HFF-Myc (cell line): ENCODE data around the gene LCE1E.

Experiments used
- DNase-seq: peaks from one replicate; pipeline ENCODE4 v3.0.0-alpha.2; 2011; ENCODE audit warnings: low read depth; ENCODE audit errors: extremely low read depth
- H3K4me3 ChIP-seq: replicated peaks from 2 replicates; pipeline ENCODE4 v1.5.1; 2011; ENCODE audit warnings: low read depth, mild to moderate bottlenecking, control low read depth, low read length
- CTCF ChIP-seq: IDR thresholded peaks from 2 replicates; pipeline ENCODE4 v1.5.1; 2012; ENCODE audit warnings: mild to moderate bottlenecking, low read depth, low read length, control low read depth; ENCODE audit errors: missing control alignments

The LCE1E gene

GRCh38 chr1:152811050-152811449 lies 25.0 kb downstream of the LCE1E start:
- no peak for TF ChIP-seq CTCF
- no peak for DNase-seq
- no peak overlapping the region for H3K4me3 ChIP-seq

- H3K4me3 ChIP-seq, result no peak within 1 kb of the TSS
- DNase-seq, result no peak
- TF ChIP-seq CTCF, result no peak
These were observed 25.6 kb downstream of the LCE1E start, which contains the start of gene LCE1B for GRCh38 chr1:152811671-152812070. LCE1B (plus strand) TSS chr1:152811971; CDS start chr1:152812447, 476 bp downstream.

DNA sequence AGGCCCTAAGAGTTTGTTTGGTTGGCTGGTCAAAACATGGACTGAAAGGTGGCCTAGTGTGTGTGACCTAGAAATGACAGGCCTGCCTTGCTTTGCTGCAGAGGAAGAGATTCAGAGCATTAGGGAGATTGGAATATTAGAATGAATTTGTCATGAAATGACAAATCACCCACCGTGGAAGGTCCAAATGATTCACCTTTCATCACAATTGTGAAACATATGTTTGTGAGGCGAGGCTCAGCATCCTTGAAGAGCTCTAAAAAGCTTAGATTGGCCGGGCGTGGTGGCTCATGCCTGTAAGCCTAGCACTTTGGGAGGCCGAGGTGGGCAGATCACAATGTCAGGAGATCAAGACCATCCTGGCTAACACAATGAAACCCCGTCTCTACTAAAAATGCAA lies 31.3 kb downstream of the LCE1E start:
- DNase-seq, result no peak
- no peak overlapping the region for H3K4me3 ChIP-seq
- TF ChIP-seq CTCF, result no peak

DNA sequence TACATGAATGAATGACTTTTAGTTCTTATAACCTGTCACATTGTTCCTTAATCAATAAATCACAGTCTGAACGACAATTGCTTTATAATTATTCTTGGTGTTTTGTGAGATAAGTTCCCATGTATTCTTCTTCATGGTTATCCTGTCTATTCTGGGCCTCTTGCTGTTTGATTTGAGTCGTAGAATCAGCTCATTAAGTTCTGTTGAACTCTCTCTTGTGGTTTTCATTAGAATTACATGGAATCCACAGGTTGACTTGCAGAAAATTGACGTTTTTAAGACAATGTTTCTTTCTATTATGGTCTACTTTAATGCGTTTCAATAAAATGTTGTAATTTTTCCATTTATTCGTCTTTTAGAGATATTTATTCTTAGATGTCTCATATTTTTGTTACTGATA lies 37.2 kb downstream of the LCE1E start:
- DNase-seq, result no peak
- TF ChIP-seq CTCF, result no peak
- H3K4me3 ChIP-seq, result no peak overlapping the region

- no peak for TF ChIP-seq CTCF
- H3K4me3 ChIP-seq, result no peak overlapping the region
- DNase-seq, result no peak
These were observed 38.9 kb downstream of the LCE1E start for GRCh38 chr1:152824964-152825363.

GRCh38 chr1:152827173-152827572 lies 41.1 kb downstream of the LCE1E start, which contains the start of gene LCE1A:
LCE1A (plus strand) TSS chr1:152827473; CDS start chr1:152827473, 0 bp downstream.
- no peak for DNase-seq
- no peak for TF ChIP-seq CTCF
- H3K4me3 ChIP-seq, result no peak within 1 kb of the TSS

DNA sequence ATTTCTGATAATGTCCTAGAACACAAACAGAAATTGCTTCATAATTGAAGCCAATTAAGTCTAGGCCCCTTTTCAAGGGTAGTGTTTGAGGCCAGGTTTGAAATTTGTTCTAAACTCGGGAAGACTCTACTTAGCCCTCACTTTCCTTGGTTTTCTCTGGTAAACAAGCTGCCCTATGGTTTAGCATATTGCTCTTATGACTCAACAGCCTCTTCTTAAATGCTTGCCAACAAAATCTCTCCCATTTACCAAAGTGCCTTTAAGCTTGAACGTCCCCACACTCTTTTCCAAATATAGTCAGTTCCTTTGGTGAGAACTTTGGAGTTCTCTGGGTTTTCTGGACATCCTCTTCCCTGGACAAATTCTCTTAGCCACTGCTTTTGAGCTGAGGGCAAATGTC lies 50.8 kb downstream of the LCE1E start:
- no peak for TF ChIP-seq CTCF
- DNase-seq, result no peak
- no peak overlapping the region for H3K4me3 ChIP-seq
